H1 (cell line): ENCODE measurements around the gene SLC16A2. TPM values are rescaled to one million over a fixed set of nuclear protein-coding genes. Genes with fewer than 3 reads are reported as not detected.

Experiments
- CTCF ChIA-PET: fragments of 300-600 bp; sonication (Branson Sonifier 250); formaldehyde crosslinking; loops from one replicate; lab custom pipeline; 2021; ENCODE audit not compliant: partially characterized antibody; lab: Charles Lee
- POLR2A ChIA-PET: fragments of 300-600 bp; sonication (Branson Sonifier 250); formaldehyde crosslinking; loops from one replicate; lab custom pipeline; 2021; ENCODE audit warnings: inconsistent platforms; ENCODE audit not compliant: partially characterized antibody; lab: Charles Lee
- DNase-seq, 2 experiments: peaks; one replicate each; pipeline versions ENCODE4 v3.0.0 to v3.0.0-alpha.2; 2010 to 2022; ENCODE audit warnings: low spot score in 2 of 2, low read depth in 1 of 2, mixed read lengths in 1 of 2
- FAIRE-seq: peaks from 2 replicates; lab custom pipeline; 2011; peaks lifted over from hg19 to GRCh38; lab: Jason Lieb, UNC
- H2AFZ ChIP-seq: 2 replicates; pipeline ENCODE4 v1.8.1; 2012; ENCODE audit warnings: low read length, inconsistent platforms
- H2AK5ac ChIP-seq: 2 replicates; pipeline ENCODE4 v1.6.1; 2013; ENCODE audit warnings: low read depth, low read length
- H2BK120ac ChIP-seq: replicated peaks from 2 replicates; pipeline ENCODE3; 2013; ENCODE audit warnings: low read depth, low read length, inconsistent platforms
- H2BK12ac ChIP-seq: 2 replicates; pipeline ENCODE4 v1.6.1; 2013; ENCODE audit warnings: low read depth, low read length
- H2BK15ac ChIP-seq: 2 replicates; pipeline ENCODE4 v1.6.1; 2013; ENCODE audit warnings: low read length
- H2BK20ac ChIP-seq: 2 replicates; pipeline ENCODE4 v1.6.1; 2013; ENCODE audit warnings: low read length
- H2BK5ac ChIP-seq: 2 replicates; pipeline ENCODE4 v1.6.1; 2013; ENCODE audit warnings: low read depth, low read length
- H3K14ac ChIP-seq: 2 replicates; pipeline ENCODE4 v1.6.1; 2013; ENCODE audit warnings: inconsistent platforms; ENCODE audit not compliant: insufficient read length
- H3K18ac ChIP-seq: 2 replicates; pipeline ENCODE4 v1.6.1; 2013; ENCODE audit warnings: low read length; ENCODE audit errors: extremely low read depth
- H3K23ac ChIP-seq: 2 replicates; pipeline ENCODE4 v1.6.1; 2013; ENCODE audit warnings: inconsistent platforms; ENCODE audit not compliant: insufficient read length
- H3K23me2 ChIP-seq: 2 replicates; pipeline ENCODE4 v1.6.1; 2013; ENCODE audit warnings: low read depth, low read length
- H3K27ac ChIP-seq: 2 replicates; pipeline ENCODE4 v1.6.1; 2011; ENCODE audit warnings: low read depth, low read length, inconsistent platforms
- H3K27me3 ChIP-seq, 4 experiments: replicated peaks in 1 of 4; 1 replicate in 1 of 4; 2 replicates in 3 of 4; pipeline versions ENCODE4 v1.6.1 to v1.8.1; 2011 to 2013; ENCODE audit warnings: low read length in 3 of 4, mild to moderate bottlenecking in 3 of 4, inconsistent platforms in 2 of 4, mixed read lengths in 2 of 4, moderate library complexity in 1 of 4; ENCODE audit not compliant: control insufficient read depth in 3 of 4, insufficient read depth in 3 of 4; ENCODE audit errors: extremely low read depth in 1 of 4
- H3K36me3 ChIP-seq, 4 experiments: 2 replicates each; pipeline versions ENCODE4 v1.6.1 to v1.8.1; 2011 to 2013; ENCODE audit warnings: mild to moderate bottlenecking in 4 of 4, low read length in 3 of 4, moderate library complexity in 2 of 4, control low read depth in 1 of 4, inconsistent platforms in 1 of 4; ENCODE audit not compliant: insufficient read depth in 4 of 4, control insufficient read depth in 2 of 4
- H3K4ac ChIP-seq: replicated peaks from 2 replicates; pipeline ENCODE3; 2013; ENCODE audit warnings: low read length, low read depth, mixed read lengths, inconsistent platforms; ENCODE audit not compliant: insufficient read length
- H3K4me1 ChIP-seq, 4 experiments: replicated peaks in 1 of 4; 1 replicate in 1 of 4; 2 replicates in 3 of 4; pipeline versions ENCODE4 v1.6.1 to v1.8.1; 2011 to 2013; ENCODE audit warnings: low read length in 3 of 4, inconsistent platforms in 2 of 4, mixed read lengths in 1 of 4; ENCODE audit not compliant: insufficient read depth in 4 of 4, control insufficient read depth in 3 of 4
- H3K4me2 ChIP-seq, 2 experiments: 2 replicates each; pipeline versions ENCODE4 v1.6.1 to v1.8.1; 2011 to 2013; ENCODE audit warnings: low read depth in 2 of 2, low read length in 2 of 2, control low read depth in 1 of 2, inconsistent platforms in 1 of 2, mild to moderate bottlenecking in 1 of 2; ENCODE audit not compliant: insufficient read depth in 1 of 2
- H3K4me3 ChIP-seq, 4 experiments: fragments of 200-600, 300-600 bp in 1 of 4; sonication (generic), shearing (Covaris generic), sonication (Bioruptor Twin) in 1 of 4; 2 replicates each; pipeline versions ENCODE4 v1.5.1 to v1.8.1; 2011 to 2016; ENCODE audit warnings: low read length in 4 of 4, low read depth in 3 of 4, control low read depth in 2 of 4, inconsistent platforms in 2 of 4, mild to moderate bottlenecking in 2 of 4, mixed read lengths in 1 of 4, moderate library complexity in 1 of 4; ENCODE audit not compliant: insufficient read depth in 2 of 4; ENCODE audit errors: extremely low read depth in 1 of 4
- H3K56ac ChIP-seq: replicated peaks from 2 replicates; pipeline ENCODE3; 2013; ENCODE audit warnings: low read depth, mild to moderate bottlenecking, mixed read lengths, low read length, inconsistent platforms; ENCODE audit not compliant: insufficient read length
- H3K79me1 ChIP-seq: 2 replicates; pipeline ENCODE4 v1.6.1; 2013; ENCODE audit warnings: low read depth, low read length, control low read depth
- H3K79me2 ChIP-seq, 2 experiments: 2 replicates each; pipeline versions ENCODE4 v1.6.1 to v1.8.1; 2012 to 2013; ENCODE audit warnings: low read length in 2 of 2, mild to moderate bottlenecking in 2 of 2, inconsistent platforms in 1 of 2; ENCODE audit not compliant: insufficient read depth in 2 of 2, control insufficient read depth in 1 of 2
- H3K9ac ChIP-seq, 4 experiments: replicated peaks in 1 of 4; 1 replicate in 1 of 4; 2 replicates in 3 of 4; pipeline versions ENCODE4 v1.6.1 to v1.8.1; 2011 to 2013; ENCODE audit warnings: low read depth in 3 of 4, low read length in 3 of 4, control low read depth in 2 of 4, mild to moderate bottlenecking in 2 of 4, moderate library complexity in 2 of 4, inconsistent platforms in 1 of 4; ENCODE audit errors: extremely low read depth in 1 of 4
- H3K9me3 ChIP-seq, 2 experiments: 2 replicates each; pipeline versions ENCODE4 v1.6.1 to v1.8.1; 2012 to 2013; ENCODE audit warnings: mild to moderate bottlenecking in 2 of 2, moderate library complexity in 2 of 2, control low read depth in 1 of 2, inconsistent platforms in 1 of 2, low read depth in 1 of 2, low read length in 1 of 2, mixed read lengths in 1 of 2; ENCODE audit not compliant: insufficient read depth in 2 of 2
- H4K20me1 ChIP-seq, 2 experiments: replicated peaks in 1 of 2; 2 replicates each; pipeline versions ENCODE3 to v1.8.1; 2011 to 2013; ENCODE audit warnings: inconsistent platforms in 2 of 2, low read length in 2 of 2, mild to moderate bottlenecking in 1 of 2; ENCODE audit not compliant: insufficient read depth in 2 of 2, control insufficient read depth in 1 of 2
- H4K5ac ChIP-seq: 2 replicates; pipeline ENCODE4 v1.6.1; 2013; ENCODE audit warnings: low read length, low read depth, mixed read lengths, inconsistent platforms; ENCODE audit not compliant: insufficient read length
- H4K8ac ChIP-seq: 2 replicates; pipeline ENCODE4 v1.8.0; 2013; ENCODE audit warnings: mild to moderate bottlenecking, moderate library complexity, low read length, inconsistent platforms; ENCODE audit not compliant: insufficient read depth; ENCODE audit errors: extremely low read depth
- H4K91ac ChIP-seq: replicated peaks from 2 replicates; pipeline ENCODE3; 2013; ENCODE audit warnings: low read length, mixed read lengths, inconsistent platforms; ENCODE audit not compliant: insufficient read length
- GTF2F1 ChIP-seq: IDR thresholded peaks from 2 replicates; pipeline ENCODE4 v1.6.1; 2012; ENCODE audit warnings: low read depth, low read length, improper control_type of control experiment, borderline replicate concordance
- HDAC2 ChIP-seq, 2 experiments: fragments of 300-600 bp in 1 of 2; sonication (generic) in 1 of 2; IDR thresholded peaks; 2 replicates each; pipeline ENCODE4 v1.6.1; 2011 to 2012; ENCODE audit warnings: low read depth in 2 of 2, low read length in 2 of 2, mild to moderate bottlenecking in 2 of 2, moderate library complexity in 2 of 2, borderline replicate concordance in 1 of 2, inconsistent platforms in 1 of 2
- KDM4A ChIP-seq: IDR thresholded peaks from one replicate; pipeline ENCODE4 v1.7.1; 2012; ENCODE audit warnings: low read depth, mild to moderate bottlenecking, moderate library complexity, low read length, inconsistent platforms; ENCODE audit not compliant: severe bottlenecking
- SIRT6 ChIP-seq: IDR thresholded peaks from one replicate; pipeline ENCODE4 v1.7.1; 2012; ENCODE audit warnings: low read length, inconsistent platforms
- WGBS, 2 experiments: shearing (Covaris generic) in 1 of 2; methylation state at CpG; one replicate each; pipeline versions ENCODE4 v1.1.6 to v1.1.7; 2013 to 2015; ENCODE audit warnings: low lambda C conversion rate in 2 of 2, mixed read lengths in 2 of 2, inconsistent platforms in 1 of 2, low coverage in 1 of 2, missing lambda C conversion rate in 1 of 2; ENCODE audit not compliant: insufficient replicate concordance in 2 of 2, insufficient coverage in 1 of 2, insufficient read length in 1 of 2; ENCODE audit errors: extremely low coverage in 1 of 2, missing lambda C conversion rate in 1 of 2; 5-methylcytosine and 5-hydroxymethylcytosine counted together
- polyA plus RNA-seq, 7 experiments: library from polyadenylated mRNA; depleted of rRNA in 3 of 7; stranded (reverse) in 5 of 7; unstranded in 2 of 7; fragments of >200 nt in 5 of 7; fragments of 200-250 nt in 2 of 7; gene quantifications; 1 replicate in 5 of 7; 2 replicates in 1 of 7; 4 replicates in 1 of 7; pipeline versions ENCODE4 v1.2.1 to v1.2.3, GENCODE V29; 2011 to 2013; ENCODE audit warnings: missing spikeins in 2 of 7, mixed read lengths in 2 of 7
- total RNA-seq: library from RNA; stranded (reverse); fragmentation: NEBNext Ultra II Directional; extraction: Animal tissue kit (Norgen Biotek cat#: 25700); gene quantifications from 2 replicates; pipeline ENCODE4 v1.2.1, GENCODE V29; 2021
- TF ChIP-seq, protein P1 (sequence below): IDR thresholded peaks from 2 replicates; pipeline ENCODE4 v1.6.1; 2012; ENCODE audit warnings: inconsistent platforms
- TF ChIP-seq, protein P2 (sequence below): IDR thresholded peaks from 2 replicates; pipeline ENCODE4 v1.6.1; 2011; ENCODE audit warnings: low read depth, mild to moderate bottlenecking, low read length; ENCODE audit not compliant: insufficient read depth

The SLC16A2 gene
- total and polyA plus RNA-seq, 2 of the 8 experiments (the other 6 are each of a cell fraction or from before 2014, with no cell fraction given): 24.4 to 32.2 TPM

DNA sequence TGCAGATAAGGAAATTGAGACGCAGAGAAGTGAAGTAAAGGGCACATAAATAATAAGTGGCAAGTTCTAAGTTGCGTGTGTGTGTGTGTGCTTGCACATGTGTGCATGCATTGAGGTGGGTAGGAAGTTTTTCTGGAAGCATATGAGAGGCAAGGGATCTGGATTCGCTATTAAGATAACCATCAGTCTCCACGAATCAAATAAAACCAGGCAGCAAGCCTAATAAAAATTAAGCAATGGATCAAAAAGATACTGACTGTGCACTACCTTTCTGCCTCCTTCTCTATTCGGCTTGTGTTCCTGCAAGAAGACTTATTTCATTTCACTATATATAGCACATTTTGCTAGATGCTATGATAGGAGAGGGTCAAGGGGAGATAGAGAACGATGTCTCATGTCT, 23.8 kb downstream of the SLC16A2 start:
- Histone ChIP-seq H3K36me3 (no peaks in the 10 kb centered on the region), H3K79me2 (no peaks in the 10 kb centered on the region), H3K4me3 (no peak overlapping the region), H2BK12ac (no peak overlapping the region), H3K56ac (no peak overlapping the region), H4K20me1 (no peaks in the 10 kb centered on the region), H3K23me2 (no peaks in the 10 kb centered on the region), H3K9me3 (no peaks in the 10 kb centered on the region), H3K4ac (no peak overlapping the region), H4K5ac (no peak overlapping the region), H2BK5ac (no peak overlapping the region), H4K8ac (no peak overlapping the region), H2BK120ac (no peak overlapping the region), H2BK20ac (no peak overlapping the region), H3K27ac (no peak overlapping the region), H2AFZ (no peak overlapping the region), H2BK15ac (no peak overlapping the region), H2AK5ac (no peak overlapping the region), H3K14ac (no peak overlapping the region), H3K27me3 (no peaks in the 10 kb centered on the region), H3K23ac (no peak overlapping the region), H3K4me2 (no peak overlapping the region), H3K4me1 (no peaks in the 10 kb centered on the region), H4K91ac (no peak overlapping the region), H3K79me1 (no peaks in the 10 kb centered on the region), H3K9ac (no peak overlapping the region), H3K18ac (no peak overlapping the region)
- POLR2A ChIA-PET: no interaction called here
- CTCF ChIA-PET: interaction anchor here (1.1 to 1.5 kb wide), 2 partner anchors 49 to 52 kb away, joined by 4 to 5 read pairs; no protein-coding TSS in a partner anchor
- DNase-seq (no peak), FAIRE-seq (no peak)
- TF ChIP-seq KDM4A: no peak
- TF ChIP-seq SIRT6: no peak
- no peak for TF ChIP-seq HDAC2 (IDR thresholded peaks at IDR 0.05; ENCODE audit: borderline replicate concordance in 1 of 2, low read depth in 2 of 2, low read length in 2 of 2)
- TF ChIP-seq, protein P1, sequence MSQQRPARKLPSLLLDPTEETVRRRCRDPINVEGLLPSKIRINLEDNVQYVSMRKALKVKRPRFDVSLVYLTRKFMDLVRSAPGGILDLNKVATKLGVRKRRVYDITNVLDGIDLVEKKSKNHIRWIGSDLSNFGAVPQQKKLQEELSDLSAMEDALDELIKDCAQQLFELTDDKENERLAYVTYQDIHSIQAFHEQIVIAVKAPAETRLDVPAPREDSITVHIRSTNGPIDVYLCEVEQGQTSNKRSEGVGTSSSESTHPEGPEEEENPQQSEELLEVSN: no peak
- no peak for TF ChIP-seq GTF2F1
- TF ChIP-seq, protein P2, sequence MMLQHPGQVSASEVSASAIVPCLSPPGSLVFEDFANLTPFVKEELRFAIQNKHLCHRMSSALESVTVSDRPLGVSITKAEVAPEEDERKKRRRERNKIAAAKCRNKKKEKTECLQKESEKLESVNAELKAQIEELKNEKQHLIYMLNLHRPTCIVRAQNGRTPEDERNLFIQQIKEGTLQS: no peak
- WGBS, 2 experiments: 80% methylated on average over 6 of the region's 6 CpGs; no CpG with 5 or more reads in 1 of the 2 experiments
